ENCODE measurements around the gene PLAAT5.
"Not testable (repeated sequence)": the region's sequence is repeated elsewhere in the genome, so short reads cannot be mapped to it uniquely, and the experiment has no call there.

Gene PLAAT5

GRCh38 chr11:63490551-63491239 lies at the start of gene PLAAT5:
PLAAT5 (minus strand) TSS chr11:63491167; CDS start chr11:63491034, 133 bp downstream.
- no peak for DNase-seq

- DNase-seq, result no peak
Observed at GRCh38 chr11:63537293-63538101, 46.5 kb upstream of the PLAAT5 start.

- no peak for DNase-seq
Observed at GRCh38 chr11:63536669-63537292, 45.8 kb upstream of the PLAAT5 start, which contains the start of gene PLAAT4. PLAAT4 (plus strand) TSS chr11:63536808; CDS start chr11:63536869, 61 bp downstream.

GRCh38 chr11:63535734-63536133 lies 44.8 kb upstream of the PLAAT5 start:
- DNase-seq, result peak; percentile 62

GRCh38 chr11:63534895-63535461 lies 44.0 kb upstream of the PLAAT5 start:
- DNase-seq, result peak; percentile 27

GRCh38 chr11:63534076-63534475 lies 43.1 kb upstream of the PLAAT5 start:
- DNase-seq, result no peak

GRCh38 chr11:63532799-63533475 lies 42.0 kb upstream of the PLAAT5 start:
- no peak for DNase-seq

GRCh38 chr11:63532117-63532516 lies 41.1 kb upstream of the PLAAT5 start:
- DNase-seq, result no peak

GRCh38 chr11:63531074-63531792 lies 40.3 kb upstream of the PLAAT5 start:
- peak; percentile 52 for DNase-seq

- DNase-seq, result no peak
Observed at GRCh38 chr11:63530021-63530420, 39.1 kb upstream of the PLAAT5 start.

- DNase-seq, result not testable (repeated sequence)
Observed at GRCh38 chr11:63529373-63529772, 38.4 kb upstream of the PLAAT5 start.

- DNase-seq, result not testable (repeated sequence)
Observed at GRCh38 chr11:63528729-63529278, 37.8 kb upstream of the PLAAT5 start.

- DNase-seq, result not testable (repeated sequence)
Observed at GRCh38 chr11:63528156-63528555, 37.2 kb upstream of the PLAAT5 start.

- DNase-seq, result no peak
Observed at GRCh38 chr11:63527667-63528066, 36.7 kb upstream of the PLAAT5 start.

GRCh38 chr11:63523151-63523550 lies 32.2 kb upstream of the PLAAT5 start:
- DNase-seq, result no peak

- no peak for DNase-seq
Observed at GRCh38 chr11:63521896-63522295, 30.9 kb upstream of the PLAAT5 start.

- no peak for DNase-seq
Observed at GRCh38 chr11:63520606-63521170, 29.7 kb upstream of the PLAAT5 start.

- DNase-seq, result no peak
Observed at GRCh38 chr11:63518548-63518947, 27.6 kb upstream of the PLAAT5 start.

- DNase-seq, result no peak
Observed at GRCh38 chr11:63517156-63517555, 26.2 kb upstream of the PLAAT5 start.

GRCh38 chr11:63516109-63516508 lies 25.1 kb upstream of the PLAAT5 start:
- DNase-seq, result no peak

- no peak for DNase-seq
Observed at GRCh38 chr11:63512816-63513215, 21.8 kb upstream of the PLAAT5 start.
